ENCODE data around the gene LDLRAD4. TPM values are rescaled to one million over a fixed set of nuclear protein-coding genes. Genes with fewer than 3 reads are reported as not detected.

LDLRAD4 gene
- total RNA-seq, 1 donor from 2014 or later = 34.1 TPM

DNA sequence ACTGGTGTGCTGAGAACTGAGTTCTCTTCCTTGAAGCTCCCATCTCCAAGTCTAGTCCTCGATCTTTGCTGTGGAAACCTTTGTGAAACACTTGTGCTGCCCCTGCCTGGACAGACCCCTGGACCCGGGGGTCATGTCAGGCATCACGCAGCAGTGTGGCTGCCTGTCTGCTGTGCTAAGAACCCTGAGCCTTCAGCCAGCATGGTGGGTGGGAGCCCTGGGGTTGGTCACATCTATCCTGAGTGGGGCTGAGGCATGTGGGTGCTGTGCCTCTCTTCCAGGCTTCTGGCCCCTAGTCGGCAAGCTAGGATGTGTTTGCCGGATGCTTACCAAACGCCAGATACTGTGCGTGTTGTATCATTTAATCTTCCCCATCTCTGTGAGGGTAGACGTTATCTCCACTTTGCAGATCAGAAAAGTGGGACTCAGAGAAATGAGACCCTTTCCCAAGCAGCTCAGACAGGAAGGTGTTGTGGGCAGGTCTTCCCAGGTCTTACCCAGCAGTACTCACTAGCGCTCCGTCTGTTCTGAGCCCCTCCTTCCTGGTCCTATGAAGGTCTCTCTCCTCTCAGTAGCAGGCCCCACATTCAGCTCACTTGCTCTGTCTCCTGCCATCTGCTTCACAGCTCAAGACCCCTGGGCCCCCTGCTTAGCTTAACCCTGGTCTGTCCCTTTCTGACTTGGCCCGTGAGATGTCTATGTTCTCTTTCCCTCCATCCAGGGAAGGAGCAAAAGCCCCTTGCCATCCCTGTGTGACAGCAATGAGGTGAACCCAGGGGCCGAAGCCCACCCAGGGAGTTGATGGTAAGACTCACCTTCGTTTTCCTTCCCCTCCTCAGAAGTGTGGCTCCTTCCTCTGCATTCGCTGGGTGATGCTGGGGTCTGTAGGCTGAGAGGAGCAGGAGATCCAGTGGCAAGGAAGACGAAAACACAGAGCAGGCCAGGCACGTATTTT lies 265.0 kb downstream of the LDLRAD4 start:
- Mint-ChIP-seq H3K9me3 (ENCODE audit: unreplicated experiment) (no peaks in the 10 kb centered on the region), H3K27ac (ENCODE audit: unreplicated experiment) (no peak overlapping the region), H3K4me3 (ENCODE audit: unreplicated experiment) (no peak overlapping the region), H3K36me3 (ENCODE audit: low read depth, unreplicated experiment) (peaks cover 41% of the 10 kb centered on the region), H3K4me1 (ENCODE audit: unreplicated experiment) (peaks cover 3% of the 10 kb centered on the region), H3K27me3 (ENCODE audit: unreplicated experiment) (no peaks in the 10 kb centered on the region)
- TF ChIP-seq, protein P1, sequence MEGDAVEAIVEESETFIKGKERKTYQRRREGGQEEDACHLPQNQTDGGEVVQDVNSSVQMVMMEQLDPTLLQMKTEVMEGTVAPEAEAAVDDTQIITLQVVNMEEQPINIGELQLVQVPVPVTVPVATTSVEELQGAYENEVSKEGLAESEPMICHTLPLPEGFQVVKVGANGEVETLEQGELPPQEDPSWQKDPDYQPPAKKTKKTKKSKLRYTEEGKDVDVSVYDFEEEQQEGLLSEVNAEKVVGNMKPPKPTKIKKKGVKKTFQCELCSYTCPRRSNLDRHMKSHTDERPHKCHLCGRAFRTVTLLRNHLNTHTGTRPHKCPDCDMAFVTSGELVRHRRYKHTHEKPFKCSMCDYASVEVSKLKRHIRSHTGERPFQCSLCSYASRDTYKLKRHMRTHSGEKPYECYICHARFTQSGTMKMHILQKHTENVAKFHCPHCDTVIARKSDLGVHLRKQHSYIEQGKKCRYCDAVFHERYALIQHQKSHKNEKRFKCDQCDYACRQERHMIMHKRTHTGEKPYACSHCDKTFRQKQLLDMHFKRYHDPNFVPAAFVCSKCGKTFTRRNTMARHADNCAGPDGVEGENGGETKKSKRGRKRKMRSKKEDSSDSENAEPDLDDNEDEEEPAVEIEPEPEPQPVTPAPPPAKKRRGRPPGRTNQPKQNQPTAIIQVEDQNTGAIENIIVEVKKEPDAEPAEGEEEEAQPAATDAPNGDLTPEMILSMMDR (IDR thresholded peaks at IDR 0.05; ENCODE audit: unreplicated experiment) = no peak
- DNase-seq (ENCODE audit: low spot score) = no peak

DNA sequence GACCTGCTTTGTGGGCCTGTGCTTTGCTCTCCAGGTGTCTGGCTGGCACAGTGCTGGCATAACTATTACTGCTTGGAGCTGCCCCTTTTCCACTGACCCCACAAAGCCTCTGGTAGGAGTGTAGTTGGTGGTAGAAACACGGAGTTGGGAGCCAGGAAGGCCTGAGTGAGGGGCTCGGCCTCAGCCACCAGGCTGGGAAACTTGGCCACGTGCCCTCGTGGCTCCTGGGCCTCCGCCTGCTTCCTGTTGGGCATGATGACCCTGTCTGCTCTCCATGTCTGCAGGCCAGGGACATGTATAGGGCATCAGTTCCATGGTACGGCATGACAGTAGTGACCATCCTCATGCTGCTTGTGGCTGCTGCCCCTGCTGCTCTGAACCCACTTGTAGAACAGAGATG lies 266.6 kb downstream of the LDLRAD4 start:
- H3K27ac Mint-ChIP-seq (ENCODE audit: unreplicated experiment) = no peak overlapping the region

DNA sequence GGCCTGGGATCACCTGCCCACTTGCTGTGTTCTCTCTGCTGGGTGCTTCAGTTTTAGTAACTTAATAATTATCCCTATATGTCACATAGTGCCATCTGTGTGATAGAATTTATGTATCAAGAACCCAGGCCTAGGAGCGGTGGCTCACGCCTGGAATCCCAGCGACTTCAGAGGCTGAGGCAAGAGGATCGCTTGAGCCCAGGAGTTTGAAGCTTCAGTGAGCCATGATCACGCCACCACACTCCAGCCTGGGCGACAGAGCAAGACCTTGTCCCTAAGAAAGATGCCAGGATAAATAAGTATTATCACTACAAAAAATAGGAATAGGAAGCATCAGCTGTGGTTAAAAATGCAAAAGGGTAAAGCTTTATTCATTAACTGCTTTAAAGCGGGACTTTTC lies 267.0 kb downstream of the LDLRAD4 start:
- Mint-ChIP-seq H3K27ac (ENCODE audit: unreplicated experiment) (no peak overlapping the region), H3K36me3 (ENCODE audit: low read depth, unreplicated experiment) (peaks cover 23% of the 10 kb centered on the region), H3K4me1 (ENCODE audit: unreplicated experiment) (peaks cover 3% of the 10 kb centered on the region), H3K9me3 (ENCODE audit: unreplicated experiment) (no peaks in the 10 kb centered on the region), H3K4me3 (ENCODE audit: unreplicated experiment) (no peak overlapping the region), H3K27me3 (ENCODE audit: unreplicated experiment) (no peaks in the 10 kb centered on the region)
- TF ChIP-seq, protein P1 (IDR thresholded peaks at IDR 0.05; ENCODE audit: unreplicated experiment) = no peak
- no peak for DNase-seq (ENCODE audit: low spot score)

More for the DNA sequence above, 266.6 kb downstream of the LDLRAD4 start:
- H3K4me3 Mint-ChIP-seq (ENCODE audit: unreplicated experiment) = no peak overlapping the region
- no peak for DNase-seq (ENCODE audit: low spot score)
- no peaks in the 10 kb centered on the region for H3K9me3 Mint-ChIP-seq (ENCODE audit: unreplicated experiment)
- H3K4me1 Mint-ChIP-seq (ENCODE audit: unreplicated experiment) = peaks cover 3% of the 10 kb centered on the region
- peaks cover 27% of the 10 kb centered on the region for H3K36me3 Mint-ChIP-seq (ENCODE audit: low read depth, unreplicated experiment)
- H3K27me3 Mint-ChIP-seq (ENCODE audit: unreplicated experiment) = no peaks in the 10 kb centered on the region
- TF ChIP-seq, protein P1 (IDR thresholded peaks at IDR 0.05; ENCODE audit: unreplicated experiment) = no peak

DNA sequence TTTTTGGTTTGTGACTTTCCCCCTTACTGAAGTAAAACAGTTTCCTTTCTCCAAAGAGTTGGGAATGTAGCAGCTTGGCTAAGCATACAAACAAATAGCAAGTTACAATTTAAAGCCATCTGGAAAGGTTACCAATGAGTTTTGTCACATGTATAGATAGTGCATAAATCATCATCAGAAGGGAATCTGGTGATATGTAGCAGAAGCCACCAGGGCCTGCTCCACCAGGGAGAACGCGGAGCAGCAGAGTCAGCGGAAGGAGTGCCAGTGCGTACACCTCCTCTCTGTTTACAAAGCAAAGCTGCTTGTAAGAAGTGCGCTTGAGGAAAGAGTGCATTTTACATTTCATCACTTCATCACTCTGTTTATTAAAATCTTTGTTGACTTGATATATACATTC lies 267.7 kb downstream of the LDLRAD4 start:
- no peaks in the 10 kb centered on the region for H3K9me3 Mint-ChIP-seq (ENCODE audit: unreplicated experiment)
- TF ChIP-seq, protein P1 (IDR thresholded peaks at IDR 0.05; ENCODE audit: unreplicated experiment) = no peak
- peaks cover 3% of the 10 kb centered on the region for H3K4me1 Mint-ChIP-seq (ENCODE audit: unreplicated experiment)
- DNase-seq (ENCODE audit: low spot score) = no peak
- H3K36me3 Mint-ChIP-seq (ENCODE audit: low read depth, unreplicated experiment) = peaks cover 17% of the 10 kb centered on the region
- no peaks in the 10 kb centered on the region for H3K27me3 Mint-ChIP-seq (ENCODE audit: unreplicated experiment)
- H3K27ac Mint-ChIP-seq (ENCODE audit: unreplicated experiment) = no peak overlapping the region
- H3K4me3 Mint-ChIP-seq (ENCODE audit: unreplicated experiment) = no peak overlapping the region

DNA sequence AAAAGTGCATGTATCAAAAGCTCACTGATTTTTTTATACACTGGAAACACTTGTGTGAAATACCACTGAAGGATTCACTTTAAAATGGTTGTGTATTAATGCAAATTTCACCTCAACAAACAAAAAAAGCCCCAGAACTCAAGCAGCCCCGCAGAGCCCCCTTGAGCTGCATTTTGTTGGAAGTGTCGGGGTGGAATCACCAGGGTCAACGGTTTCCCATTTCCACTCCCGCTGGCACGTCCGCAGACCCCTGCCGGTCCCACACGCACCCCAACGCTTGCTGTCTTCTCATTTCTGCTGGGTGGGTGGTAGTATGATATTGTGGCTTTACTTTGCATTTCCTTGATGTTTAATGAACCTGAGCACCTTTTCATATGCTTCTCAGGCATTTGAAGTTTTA lies 268.1 kb downstream of the LDLRAD4 start:
- H3K4me3 Mint-ChIP-seq (ENCODE audit: unreplicated experiment) = no peak overlapping the region
- no peak for DNase-seq (ENCODE audit: low spot score)

More for the DNA sequence above, 268.1 kb downstream of the LDLRAD4 start:
- TF ChIP-seq, protein P1 (IDR thresholded peaks at IDR 0.05; ENCODE audit: unreplicated experiment) = no peak
- H3K27me3 Mint-ChIP-seq (ENCODE audit: unreplicated experiment) = no peaks in the 10 kb centered on the region
- peaks cover 1% of the 10 kb centered on the region for H3K4me1 Mint-ChIP-seq (ENCODE audit: unreplicated experiment)
- H3K9me3 Mint-ChIP-seq (ENCODE audit: unreplicated experiment) = no peaks in the 10 kb centered on the region
- no peak overlapping the region for H3K27ac Mint-ChIP-seq (ENCODE audit: unreplicated experiment)
- H3K36me3 Mint-ChIP-seq (ENCODE audit: low read depth, unreplicated experiment) = peaks cover 17% of the 10 kb centered on the region
